NCI-H1436 (cell line): ENCODE measurements around the gene ADAMTSL1.

Source experiments
- DNase-seq: peaks from one replicate; lab custom pipeline; 2025; lab: John Stamatoyannopoulos, UW

Gene ADAMTSL1

DNA sequence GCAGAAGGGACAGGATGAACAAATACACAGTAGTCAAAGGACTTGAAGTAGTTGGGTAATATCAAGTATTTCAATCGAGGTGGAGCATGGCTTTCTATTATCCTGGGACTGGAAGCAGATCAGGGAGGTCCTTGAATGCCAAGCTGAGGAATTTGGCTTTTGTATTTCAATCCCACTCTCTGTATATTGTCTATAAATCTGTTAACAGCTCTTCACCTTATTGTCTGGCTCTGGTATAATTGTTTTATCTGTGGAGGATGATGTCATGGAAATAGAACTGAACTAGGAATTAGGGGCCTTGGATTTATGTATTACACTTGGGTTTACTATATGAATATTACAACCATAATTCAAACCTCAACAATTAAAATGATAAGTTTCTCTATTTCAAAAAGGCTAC lies 6.3 kb upstream of the ADAMTSL1 start:
- DNase-seq: no peak

- DNase-seq: no peak
These were observed 1.5 kb upstream of the ADAMTSL1 start for GRCh38 chr9:18472435-18472834.

GRCh38 chr9:18472841-18473251 lies 1.1 kb upstream of the ADAMTSL1 start:
- no peak for DNase-seq

- no peak for DNase-seq
These were observed 830 bp downstream of the ADAMTSL1 start for GRCh38 chr9:18474783-18475182.

DNA sequence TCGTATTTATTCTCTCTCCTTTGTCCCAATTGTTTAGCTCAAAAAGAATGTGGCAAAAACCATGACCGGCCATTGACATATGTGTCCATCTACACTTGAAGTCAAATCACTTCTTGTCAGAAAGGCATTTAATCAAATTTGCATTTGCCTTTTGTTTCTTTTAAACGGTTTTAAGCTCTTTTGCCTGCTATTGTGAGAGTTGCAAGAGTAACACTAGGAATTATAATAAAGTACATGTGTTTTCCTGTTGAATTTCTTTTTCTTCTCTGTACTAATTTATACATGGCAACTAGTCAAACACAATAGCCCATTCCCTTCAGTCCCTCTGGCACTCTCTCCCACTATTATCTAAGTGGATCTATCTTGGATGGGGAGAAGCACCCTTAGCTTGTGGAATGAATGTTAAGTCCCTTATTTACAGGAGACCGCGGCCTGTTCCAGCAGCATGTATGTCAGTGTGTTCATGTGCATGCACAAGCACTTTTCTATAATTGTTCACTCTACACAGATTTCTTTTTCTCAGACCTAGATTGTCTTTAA lies 3.2 kb downstream of the ADAMTSL1 start:
- no peak for DNase-seq

GRCh38 chr9:18477719-18478118 lies 3.8 kb downstream of the ADAMTSL1 start:
- no peak for DNase-seq

DNA sequence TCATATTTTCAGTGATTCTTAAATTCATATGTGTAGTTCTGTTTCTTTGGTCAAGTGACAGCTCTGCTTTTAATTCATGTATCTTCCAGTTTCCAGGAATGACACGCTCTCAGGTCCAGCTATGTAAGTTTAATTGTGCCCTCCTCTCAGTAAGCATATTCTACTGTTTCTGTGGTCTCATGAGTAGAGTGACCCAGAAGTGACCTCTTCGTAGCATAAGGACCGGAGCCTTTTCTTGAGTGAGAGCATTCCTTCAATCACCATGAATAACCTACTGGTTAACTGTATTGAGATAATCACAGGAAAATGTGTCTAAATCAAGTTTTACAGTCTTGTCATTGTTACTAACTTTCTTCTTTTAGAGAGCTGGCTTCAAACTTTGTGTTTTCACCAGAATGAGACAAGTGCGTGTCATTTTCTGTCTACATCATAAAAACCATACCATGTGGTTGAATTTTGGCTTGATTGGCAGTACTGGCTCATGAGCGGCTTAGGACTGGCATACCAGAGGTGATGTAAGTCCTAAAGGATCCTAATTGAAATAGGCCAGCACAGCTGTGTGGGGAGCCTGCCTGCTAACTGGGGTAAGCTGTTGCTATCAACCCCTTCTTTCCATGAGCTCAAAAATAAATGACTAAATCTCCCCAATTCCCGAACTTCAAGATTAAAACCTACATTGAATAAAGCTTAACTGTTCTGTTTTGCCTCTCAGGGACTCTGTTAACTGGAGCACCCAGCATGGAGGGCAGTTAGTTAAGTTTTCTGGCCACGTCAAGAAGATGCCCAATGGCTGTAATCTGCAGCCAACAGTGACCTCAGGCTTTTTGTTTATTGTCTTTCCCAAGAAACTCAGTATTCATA lies 4.8 kb downstream of the ADAMTSL1 start:
- DNase-seq: no peak

- no peak for DNase-seq
These were observed 5.5 kb downstream of the ADAMTSL1 start for GRCh38 chr9:18479405-18479804.

DNA sequence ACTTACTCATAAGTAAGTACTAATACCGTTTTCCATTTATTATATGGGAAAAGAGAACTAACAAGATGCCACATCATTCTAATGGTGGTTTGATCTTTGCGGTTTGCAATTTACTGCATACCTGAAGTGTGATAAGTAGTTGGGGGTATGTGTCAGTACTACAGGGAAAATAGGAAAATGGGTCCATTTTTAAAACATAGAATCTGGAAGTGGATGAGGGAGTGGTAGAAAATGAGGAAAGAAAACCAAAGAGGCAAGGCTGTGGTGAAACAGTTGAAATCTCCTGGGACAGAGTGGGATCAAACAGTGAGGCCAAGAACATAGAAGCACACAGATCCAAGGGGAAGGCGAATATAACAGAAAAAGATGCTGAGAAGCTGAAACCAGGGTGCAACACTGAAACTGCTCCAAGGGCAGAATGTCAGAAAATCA lies 6.7 kb downstream of the ADAMTSL1 start:
- DNase-seq: no peak

- DNase-seq: no peak
These were observed 8.4 kb downstream of the ADAMTSL1 start for GRCh38 chr9:18482371-18482770.

DNA sequence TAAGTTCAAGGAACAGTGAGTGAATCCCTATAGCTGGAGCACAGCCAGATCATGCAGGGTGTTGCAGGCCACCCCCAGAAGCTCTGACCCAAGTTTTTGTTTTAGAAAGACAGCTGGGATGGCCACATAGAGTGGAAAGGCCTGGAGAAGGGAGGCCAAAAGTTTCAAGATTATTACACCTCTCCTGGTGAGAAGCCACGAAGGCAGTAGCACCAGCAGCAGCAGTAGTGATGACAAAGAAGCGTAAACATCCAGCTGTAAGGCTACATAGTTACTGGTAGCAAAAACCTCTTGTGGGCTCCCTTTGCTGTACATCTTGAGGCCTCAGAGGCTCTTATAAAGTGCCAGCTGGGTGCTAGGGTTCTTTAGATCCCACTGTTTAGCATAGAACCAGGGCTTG lies 11.8 kb downstream of the ADAMTSL1 start:
- DNase-seq: no peak

DNA sequence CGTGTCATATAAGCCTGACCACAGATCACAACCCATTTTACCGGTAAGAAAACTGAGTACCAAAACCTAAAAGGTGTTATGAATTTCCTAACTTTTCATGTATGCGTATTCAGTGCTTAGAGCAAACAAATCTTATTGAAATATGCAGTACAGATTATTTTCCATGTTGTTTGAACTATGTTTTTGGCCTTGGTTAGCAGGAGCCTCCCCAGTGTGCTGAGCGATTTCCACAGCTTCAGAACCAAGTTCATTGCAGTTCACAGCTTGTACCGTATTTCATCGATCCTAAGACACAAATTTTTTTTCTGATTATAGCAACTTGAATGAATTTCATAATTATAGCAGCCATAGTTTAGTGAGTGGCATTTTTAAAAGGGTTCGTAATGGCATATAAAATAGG lies 13.7 kb downstream of the ADAMTSL1 start:
- no peak for DNase-seq

GRCh38 chr9:18488886-18489285 lies 14.9 kb downstream of the ADAMTSL1 start:
- no peak for DNase-seq

- DNase-seq: no peak
These were observed 15.9 kb downstream of the ADAMTSL1 start for GRCh38 chr9:18489861-18490260.

DNA sequence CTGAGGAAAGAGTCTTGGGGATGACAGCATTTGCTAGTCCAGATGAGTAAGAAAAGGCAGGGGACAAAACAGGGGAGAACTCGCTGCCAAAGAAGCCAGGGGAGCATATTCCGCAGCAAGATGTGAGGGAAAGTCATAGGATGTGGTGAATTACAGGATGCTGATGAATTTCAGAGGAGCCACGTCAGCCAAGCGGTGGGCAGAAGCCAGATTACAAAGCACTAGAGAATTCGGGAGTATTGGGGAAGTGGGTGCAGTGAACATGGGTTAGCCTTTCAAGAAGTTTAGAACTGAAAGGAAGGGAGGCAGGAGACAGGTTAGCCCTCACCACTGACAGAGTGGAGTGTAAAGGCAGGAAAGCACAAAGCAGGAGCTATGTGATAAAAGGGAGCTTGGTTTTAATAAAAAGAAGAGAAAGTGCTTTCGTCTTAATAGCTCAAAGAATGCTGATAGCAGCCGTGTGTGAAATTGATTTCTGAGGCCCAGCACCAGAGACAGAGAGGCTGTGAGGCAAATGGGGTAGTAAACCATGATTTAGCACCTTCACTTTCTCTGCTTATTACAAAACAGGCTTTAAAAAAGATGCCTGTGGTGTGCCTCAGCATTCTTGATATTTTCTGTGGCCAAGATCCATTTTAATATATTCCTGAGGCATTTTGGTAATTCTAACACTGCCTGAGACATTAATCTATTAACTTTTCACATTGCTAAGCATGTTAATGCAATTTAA lies 16.9 kb downstream of the ADAMTSL1 start:
- no peak for DNase-seq

DNA sequence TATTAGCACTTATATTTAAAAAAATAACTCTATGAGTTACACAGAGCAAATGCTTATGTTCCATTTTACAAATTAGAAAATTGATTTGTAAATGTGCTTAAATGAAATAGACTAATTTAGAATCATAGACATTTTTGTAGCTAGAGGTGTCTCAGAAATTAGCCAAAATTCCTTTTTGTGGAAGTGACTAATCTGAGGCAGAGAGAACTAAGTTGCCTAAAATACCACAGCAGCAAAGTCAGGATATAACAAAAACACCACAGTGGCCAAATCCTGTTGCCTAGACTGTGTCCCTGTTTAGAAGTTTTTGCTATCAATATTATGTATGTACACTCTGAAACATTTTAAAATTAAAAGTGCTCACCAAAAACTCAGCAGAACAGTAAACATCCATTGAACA lies 18.7 kb downstream of the ADAMTSL1 start:
- no peak for DNase-seq

DNA sequence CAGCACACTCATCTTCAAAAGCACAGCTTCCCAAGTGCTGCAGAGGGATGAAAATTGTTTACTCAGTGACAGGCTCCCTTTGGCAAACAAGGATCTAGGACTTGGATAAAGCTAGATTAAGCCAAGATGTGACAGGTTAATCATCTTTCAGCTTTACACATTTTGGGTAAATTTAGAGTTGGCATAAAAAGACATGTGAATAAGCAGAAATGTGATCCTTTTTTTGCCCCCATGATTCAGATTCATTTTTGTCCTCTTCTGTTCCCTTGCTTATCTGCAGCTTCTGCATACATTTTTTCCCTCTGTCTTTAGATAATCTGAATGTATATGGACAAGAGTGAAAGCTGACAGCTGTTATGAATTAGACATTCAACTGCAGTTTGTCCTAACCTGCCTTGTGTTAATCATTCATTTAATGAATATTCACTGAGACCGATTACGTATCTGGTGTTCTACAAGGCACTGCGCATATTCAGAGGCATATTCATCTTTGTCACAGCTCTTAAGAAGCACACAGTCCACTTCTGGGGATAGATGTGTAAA lies 19.6 kb downstream of the ADAMTSL1 start:
- DNase-seq: no peak

- no peak for DNase-seq
These were observed 21.1 kb downstream of the ADAMTSL1 start for GRCh38 chr9:18495065-18495464.

- no peak for DNase-seq
These were observed 22.5 kb downstream of the ADAMTSL1 start for GRCh38 chr9:18496256-18497000.

GRCh38 chr9:18499062-18499461 lies 25.1 kb downstream of the ADAMTSL1 start:
- DNase-seq: no peak

DNA sequence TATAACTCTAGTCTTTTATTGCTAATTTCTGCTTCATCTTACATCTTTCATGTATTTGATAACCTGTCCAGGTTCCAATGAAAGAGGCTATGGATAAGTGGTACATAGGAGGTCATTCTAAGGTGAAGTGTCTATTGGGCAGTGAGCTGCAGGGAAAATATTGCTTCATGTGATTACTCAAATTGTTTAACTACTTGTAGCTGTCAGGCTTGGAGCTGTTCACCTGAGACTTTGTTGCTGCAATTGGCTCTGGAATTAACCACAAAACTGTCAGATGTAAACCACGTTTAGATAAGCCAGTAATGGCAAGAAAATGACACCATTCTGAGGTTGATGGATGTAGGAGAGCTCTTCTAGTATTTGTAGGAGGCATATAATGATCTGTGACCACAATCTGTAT lies 26.0 kb downstream of the ADAMTSL1 start:
- DNase-seq: no peak

DNA sequence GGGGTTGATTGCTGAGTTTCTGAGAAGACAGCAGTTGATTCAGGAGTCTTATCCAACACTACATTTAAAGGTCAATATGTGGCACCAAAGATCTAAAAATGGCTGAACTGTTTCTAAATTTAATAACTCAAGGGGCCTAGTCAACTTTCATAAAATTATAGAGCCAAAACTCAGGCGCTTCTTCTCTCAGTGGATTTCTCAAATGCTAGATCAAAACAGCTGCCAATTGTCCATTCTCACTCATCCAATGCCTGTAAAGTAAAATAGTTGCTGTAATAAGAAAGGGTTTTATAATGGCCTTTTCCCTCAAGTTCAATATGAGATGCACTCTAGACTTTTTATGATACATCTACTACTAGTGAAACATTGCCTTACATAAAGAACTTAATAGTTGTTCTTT lies 26.5 kb downstream of the ADAMTSL1 start:
- DNase-seq: no peak
